ENCODE data around the gene LSAMP.

- TF ChIP-seq CTCF (conservative IDR thresholded peaks at IDR 0.05; ENCODE audit: low read depth, low read length) (no peak), EZH2 (IDR thresholded peaks at IDR 0.05; ENCODE audit: borderline replicate concordance, low read depth, low read length, poor library complexity, severe bottlenecking) (no peak)
Measured at GRCh38 chr3:116425126-116425525, 20.2 kb downstream of the LSAMP start.

Data from A673 (cell line).